Measurements from ENCODE around the gene CFAP73. TPM values are rescaled to one million over a fixed set of nuclear protein-coding genes. Genes with fewer than 3 reads are reported as not detected.

CFAP73 gene
- total RNA-seq, 1 experiment from 2014 or later, result 0.23 TPM

DNA sequence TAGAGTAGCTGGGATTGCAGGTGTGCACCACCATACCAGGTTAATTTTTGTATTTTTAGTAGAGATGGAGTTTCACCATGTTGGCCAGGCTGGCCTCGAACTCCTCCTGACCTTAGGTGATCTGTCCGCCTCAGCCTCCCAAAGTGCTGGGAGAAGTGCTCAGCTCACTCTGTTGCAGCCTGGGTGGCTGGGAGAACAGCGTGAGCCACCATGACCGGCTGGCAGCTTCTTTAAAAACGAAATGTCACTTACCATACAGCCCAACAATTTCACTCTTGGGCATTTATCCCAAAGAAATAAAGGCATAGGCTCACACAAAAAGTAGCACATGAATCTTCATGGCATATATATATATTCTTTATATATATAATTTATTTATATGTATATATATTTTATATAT lies 4.7 kb upstream of the CFAP73 start:
- Histone ChIP-seq H3K9me3 (no peaks in the 10 kb centered on the region), H3K4me3 (ENCODE audit: low read depth, low read length) (no peak overlapping the region), H3K27me3 (replicated peaks; ENCODE audit: control insufficient read depth, insufficient read depth, low read length) (no peaks in the 10 kb centered on the region), H3K4me1 (peaks cover 7% of the 10 kb centered on the region), H3K36me3 (ENCODE audit: control insufficient read depth, insufficient read depth, low read length) (no peaks in the 10 kb centered on the region)
- Mint-ChIP-seq H3K27ac (ENCODE audit: unreplicated experiment) (no peak overlapping the region), H3K9me3 (ENCODE audit: unreplicated experiment) (no peaks in the 10 kb centered on the region), H3K4me1 (ENCODE audit: low read depth, unreplicated experiment) (no peaks in the 10 kb centered on the region), H3K36me3 (ENCODE audit: insufficient read depth, unreplicated experiment) (no peaks in the 10 kb centered on the region), H3K4me3 (ENCODE audit: unreplicated experiment) (no peak overlapping the region), H3K27me3 (ENCODE audit: insufficient read depth, unreplicated experiment) (peaks cover 4% of the 10 kb centered on the region)
- TF ChIP-seq, protein P1, sequence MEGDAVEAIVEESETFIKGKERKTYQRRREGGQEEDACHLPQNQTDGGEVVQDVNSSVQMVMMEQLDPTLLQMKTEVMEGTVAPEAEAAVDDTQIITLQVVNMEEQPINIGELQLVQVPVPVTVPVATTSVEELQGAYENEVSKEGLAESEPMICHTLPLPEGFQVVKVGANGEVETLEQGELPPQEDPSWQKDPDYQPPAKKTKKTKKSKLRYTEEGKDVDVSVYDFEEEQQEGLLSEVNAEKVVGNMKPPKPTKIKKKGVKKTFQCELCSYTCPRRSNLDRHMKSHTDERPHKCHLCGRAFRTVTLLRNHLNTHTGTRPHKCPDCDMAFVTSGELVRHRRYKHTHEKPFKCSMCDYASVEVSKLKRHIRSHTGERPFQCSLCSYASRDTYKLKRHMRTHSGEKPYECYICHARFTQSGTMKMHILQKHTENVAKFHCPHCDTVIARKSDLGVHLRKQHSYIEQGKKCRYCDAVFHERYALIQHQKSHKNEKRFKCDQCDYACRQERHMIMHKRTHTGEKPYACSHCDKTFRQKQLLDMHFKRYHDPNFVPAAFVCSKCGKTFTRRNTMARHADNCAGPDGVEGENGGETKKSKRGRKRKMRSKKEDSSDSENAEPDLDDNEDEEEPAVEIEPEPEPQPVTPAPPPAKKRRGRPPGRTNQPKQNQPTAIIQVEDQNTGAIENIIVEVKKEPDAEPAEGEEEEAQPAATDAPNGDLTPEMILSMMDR (IDR thresholded peaks at IDR 0.05; ENCODE audit: insufficient read depth in 1 of 2, low read depth in 1 of 2, low read length in 1 of 2, severe bottlenecking in 1 of 2, unreplicated experiment in 1 of 2), result no peak
- POLR2A ChIA-PET, result no interaction called here
- intact Hi-C loops (cut with micrococcal nuclease; ENCODE audit: unreplicated experiment), result no loop called here
- CTCF ChIA-PET, result no interaction called here
- BruUV-seq (replicated peaks), result no TSS peak
- no peak for DNase-seq

DNA sequence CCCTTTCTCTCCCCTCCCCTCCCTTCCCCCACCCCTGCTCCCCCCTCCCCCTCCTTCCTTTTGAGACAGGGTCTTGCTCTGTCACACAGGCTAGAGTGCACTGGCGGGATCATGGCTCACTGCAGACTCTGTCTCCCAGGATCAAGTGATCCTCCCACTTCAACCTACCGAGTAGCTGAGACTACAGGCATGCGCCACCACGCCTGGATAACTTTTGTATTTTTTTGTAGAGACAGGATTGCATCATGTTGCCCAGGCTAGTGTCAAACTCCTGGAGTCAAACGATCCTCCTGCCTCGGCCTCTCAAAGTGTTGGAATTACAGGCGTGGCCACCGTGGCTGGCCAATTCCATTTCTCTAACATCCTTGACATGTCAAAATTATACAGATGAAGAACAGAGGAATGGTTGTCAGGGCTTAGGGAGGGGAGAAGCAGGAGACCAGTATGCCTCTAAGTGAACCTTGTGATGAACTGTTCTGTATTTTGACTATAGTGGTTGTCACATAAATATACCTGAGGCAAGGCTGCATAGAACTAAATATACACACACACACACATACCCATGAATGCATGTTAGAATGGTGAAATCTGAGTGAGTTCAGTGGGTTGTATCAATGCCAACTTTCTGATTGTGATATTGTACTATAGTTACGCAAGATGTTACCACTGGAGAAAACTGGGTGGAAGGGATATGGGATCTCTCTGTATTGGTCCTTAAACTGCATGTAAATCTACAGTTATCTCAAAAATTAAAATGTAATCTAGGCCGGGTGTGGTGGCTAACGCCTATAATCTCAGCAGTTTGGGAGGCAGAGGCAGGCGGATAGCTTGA lies 3.6 kb upstream of the CFAP73 start:
- DNase-seq, result no peak
- H3K9me3 Mint-ChIP-seq (ENCODE audit: unreplicated experiment), result no peaks in the 10 kb centered on the region
- TF ChIP-seq, protein P1 (IDR thresholded peaks at IDR 0.05; ENCODE audit: insufficient read depth in 1 of 2, low read depth in 1 of 2, low read length in 1 of 2, severe bottlenecking in 1 of 2, unreplicated experiment in 1 of 2), result no peak
- no peak overlapping the region for H3K27ac Mint-ChIP-seq (ENCODE audit: unreplicated experiment)
- no peaks in the 10 kb centered on the region for H3K9me3 ChIP-seq
- ChIA-PET POLR2A (no interaction called here), CTCF (no interaction called here)
- no peak overlapping the region for H3K4me3 ChIP-seq (ENCODE audit: low read depth, low read length)
- H3K27me3 Mint-ChIP-seq (ENCODE audit: insufficient read depth, unreplicated experiment), result peaks cover 10% of the 10 kb centered on the region
- no peaks in the 10 kb centered on the region for H3K36me3 ChIP-seq (ENCODE audit: control insufficient read depth, insufficient read depth, low read length)
- no peaks in the 10 kb centered on the region for H3K27me3 ChIP-seq (replicated peaks; ENCODE audit: control insufficient read depth, insufficient read depth, low read length)
- peaks cover 9% of the 10 kb centered on the region for H3K4me1 ChIP-seq
- no peaks in the 10 kb centered on the region for H3K4me1 Mint-ChIP-seq (ENCODE audit: low read depth, unreplicated experiment)
- no peaks in the 10 kb centered on the region for H3K36me3 Mint-ChIP-seq (ENCODE audit: insufficient read depth, unreplicated experiment)
- intact Hi-C loops (cut with micrococcal nuclease; ENCODE audit: unreplicated experiment), result no loop called here
- no peak overlapping the region for H3K4me3 Mint-ChIP-seq (ENCODE audit: unreplicated experiment)
- no TSS peak for BruUV-seq (replicated peaks)

DNA sequence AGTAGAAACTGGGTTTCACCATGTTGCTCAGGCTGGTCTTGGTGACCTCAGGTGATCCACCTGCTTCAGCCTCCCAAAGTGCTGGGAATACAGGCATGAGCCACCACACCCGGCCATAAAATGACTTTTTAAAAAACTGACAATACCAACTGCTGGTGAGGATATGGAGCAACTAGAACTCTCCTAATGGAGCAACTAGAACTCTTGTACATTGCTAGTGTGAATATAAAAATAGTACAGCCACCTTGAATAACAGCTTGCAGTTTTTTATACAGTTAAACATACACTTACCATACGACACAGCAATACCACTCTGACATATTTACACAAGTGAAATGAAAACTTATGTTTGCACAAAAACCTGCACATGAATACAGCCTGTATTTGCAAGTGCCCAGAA lies 2.5 kb upstream of the CFAP73 start:
- H3K4me3 Mint-ChIP-seq (ENCODE audit: unreplicated experiment), result no peak overlapping the region
- peaks cover 11% of the 10 kb centered on the region for H3K27me3 Mint-ChIP-seq (ENCODE audit: insufficient read depth, unreplicated experiment)
- H3K27ac Mint-ChIP-seq (ENCODE audit: unreplicated experiment), result no peak overlapping the region
- Histone ChIP-seq H3K9me3 (no peaks in the 10 kb centered on the region), H3K27me3 (replicated peaks; ENCODE audit: control insufficient read depth, insufficient read depth, low read length) (peaks cover 1% of the 10 kb centered on the region; the same call in 1 of the 2 replicates), H3K4me1 (peaks cover 9% of the 10 kb centered on the region), H3K36me3 (ENCODE audit: control insufficient read depth, insufficient read depth, low read length) (no peaks in the 10 kb centered on the region), H3K4me3 (ENCODE audit: low read depth, low read length) (no peak overlapping the region)
- TF ChIP-seq, protein P1 (IDR thresholded peaks at IDR 0.05; ENCODE audit: insufficient read depth in 1 of 2, low read depth in 1 of 2, low read length in 1 of 2, severe bottlenecking in 1 of 2, unreplicated experiment in 1 of 2), result no peak
- POLR2A ChIA-PET, result no interaction called here
- intact Hi-C loops (cut with micrococcal nuclease; ENCODE audit: unreplicated experiment), result no loop called here
- H3K9me3 Mint-ChIP-seq (ENCODE audit: unreplicated experiment), result no peaks in the 10 kb centered on the region
- no peaks in the 10 kb centered on the region for H3K4me1 Mint-ChIP-seq (ENCODE audit: low read depth, unreplicated experiment)
- no TSS peak for BruUV-seq (replicated peaks)
- DNase-seq, result no peak
- H3K36me3 Mint-ChIP-seq (ENCODE audit: insufficient read depth, unreplicated experiment), result no peaks in the 10 kb centered on the region
- CTCF ChIA-PET, result no interaction called here
